HG03460 (cell line): Measurements from ENCODE around the gene SLC38A9.
"Not testable (repeated sequence)": the region's sequence is repeated elsewhere in the genome, so short reads cannot be mapped to it uniquely, and the experiment has no call there.

Experiments
- ATAC-seq: cut with Tn5 transposase; IDR thresholded peaks from one replicate; pipeline ENCODE4 v1.9.1; 2021; ENCODE audit not compliant: unreplicated experiment

SLC38A9 gene

DNA sequence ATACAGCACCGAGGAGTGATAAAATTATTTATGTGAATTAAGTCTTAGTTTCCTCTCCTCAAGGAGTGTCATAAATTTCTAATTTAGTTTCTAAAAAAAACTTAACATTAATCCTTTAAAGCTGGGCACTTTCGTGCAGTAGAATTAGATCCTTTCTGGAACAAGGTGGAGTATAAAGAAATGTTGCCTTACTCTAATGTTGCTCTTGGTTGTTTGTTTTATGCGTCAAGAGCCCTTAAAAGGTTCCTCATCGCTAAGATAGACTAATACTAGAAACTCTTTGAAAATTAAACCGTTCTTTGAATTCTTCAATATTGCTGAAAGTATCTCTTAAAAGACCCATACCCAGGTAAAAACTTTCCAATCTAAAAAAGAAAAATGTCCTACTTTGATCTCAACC is 93.8 kb downstream of the SLC38A9 start:
- no peak for ATAC-seq

DNA sequence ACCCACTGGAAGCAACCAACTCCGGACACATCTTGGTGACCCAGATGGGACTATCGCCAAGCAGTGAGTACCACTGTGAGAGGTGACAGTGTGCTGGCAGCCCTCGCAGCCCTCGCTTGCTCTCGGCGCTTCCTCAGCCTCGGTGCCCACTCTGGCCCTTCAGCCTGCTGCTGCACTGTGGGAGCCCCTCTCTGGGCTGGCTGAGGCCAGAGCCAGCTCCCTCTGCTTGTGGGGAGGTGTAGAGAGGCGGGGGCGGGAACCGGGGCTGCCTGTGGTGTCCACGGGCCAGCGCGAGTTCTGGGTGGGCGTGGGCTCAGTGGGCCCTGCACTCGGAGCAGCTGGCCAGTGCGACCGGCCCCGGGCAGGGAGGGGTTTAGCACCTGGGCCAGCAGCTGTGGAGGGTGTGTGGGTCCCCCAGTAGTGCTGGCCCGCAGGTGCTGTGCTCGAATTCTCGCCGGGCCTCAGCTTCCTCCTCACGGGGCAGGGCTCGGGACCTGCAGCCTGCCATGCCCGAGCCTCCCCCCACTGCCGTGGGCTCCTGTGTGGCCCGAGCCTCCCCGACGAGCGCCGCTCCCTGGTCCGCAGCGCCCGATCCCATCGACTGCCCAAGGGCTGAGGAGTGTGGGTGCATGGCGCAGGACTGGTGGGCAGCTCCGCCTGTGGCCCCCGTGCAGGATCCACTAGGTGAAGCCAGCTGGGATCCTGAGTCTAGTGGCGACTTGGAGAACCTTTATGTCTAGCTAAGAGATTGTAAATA is 98.8 kb downstream of the SLC38A9 start:
- ATAC-seq: no peak

DNA sequence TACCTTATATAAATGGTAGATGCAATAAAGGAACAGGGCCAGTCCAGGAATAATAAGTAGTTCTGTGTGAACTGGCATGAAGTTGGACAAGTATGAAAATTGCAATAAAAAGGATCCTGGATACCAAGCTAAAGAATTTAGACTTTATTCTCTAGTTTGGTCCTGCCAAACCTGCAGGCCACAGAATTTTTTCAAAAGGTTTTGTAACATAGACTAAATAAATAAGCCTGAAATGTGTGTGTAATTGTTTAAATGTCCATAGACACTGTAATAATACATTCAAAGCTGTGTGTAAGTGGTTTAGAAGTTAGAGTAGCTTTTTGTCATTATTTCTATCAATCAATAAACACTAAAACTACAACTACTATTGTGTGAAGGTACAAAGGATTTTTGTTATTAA is 101.6 kb downstream of the SLC38A9 start:
- no peak for ATAC-seq

DNA sequence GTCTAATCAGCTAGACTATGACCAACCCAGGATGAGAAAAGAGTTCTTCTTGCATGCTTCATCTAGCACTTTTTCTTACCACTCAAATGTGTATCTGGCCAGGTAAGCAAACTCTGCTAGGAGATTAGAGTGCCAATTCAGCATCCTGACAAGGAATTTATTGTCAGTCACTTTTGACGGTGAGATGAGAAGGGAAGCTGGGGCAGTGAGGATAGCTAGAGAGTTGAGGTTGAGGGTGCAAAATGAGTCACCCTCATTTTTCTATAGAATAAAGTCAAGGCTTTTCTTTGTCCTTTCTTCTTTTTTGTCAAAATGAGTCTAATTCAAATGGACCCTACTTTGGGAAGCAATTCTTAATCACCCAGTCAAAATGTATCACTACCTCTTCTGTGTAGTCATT is 102.7 kb downstream of the SLC38A9 start:
- no peak for ATAC-seq

DNA sequence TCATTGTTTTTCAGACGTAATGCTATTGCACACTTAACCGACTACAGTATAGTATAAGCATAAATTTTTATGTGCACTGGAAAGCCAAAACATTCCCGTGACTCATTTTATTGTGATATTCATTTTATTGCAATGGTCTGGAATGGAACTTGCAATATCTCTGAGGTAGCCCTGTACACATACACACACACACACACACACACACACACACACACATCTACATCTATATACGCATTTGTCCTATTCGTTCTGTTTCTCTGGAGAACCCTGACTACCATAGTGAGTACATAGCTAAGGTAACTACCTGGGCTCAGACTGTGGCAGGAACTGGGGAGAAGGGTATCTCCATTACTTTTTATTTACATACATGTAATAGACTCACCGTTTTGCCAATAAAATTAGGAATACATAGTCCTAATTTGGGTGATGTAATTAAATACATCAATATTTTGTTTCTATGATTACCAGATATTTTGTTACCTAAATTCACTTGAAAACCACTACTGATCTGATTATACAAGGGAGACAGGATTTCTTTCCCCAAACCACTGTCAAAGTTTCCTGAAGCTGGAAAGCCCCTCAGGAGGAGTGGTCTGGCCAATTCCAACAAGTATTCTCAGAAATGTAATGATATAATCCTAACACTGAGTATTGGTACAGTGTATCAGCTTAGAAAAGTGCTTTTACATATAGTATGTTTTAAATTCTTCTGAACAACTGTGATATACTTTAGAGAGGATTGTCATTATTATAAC is 103.4 kb downstream of the SLC38A9 start:
- ATAC-seq: no peak

DNA sequence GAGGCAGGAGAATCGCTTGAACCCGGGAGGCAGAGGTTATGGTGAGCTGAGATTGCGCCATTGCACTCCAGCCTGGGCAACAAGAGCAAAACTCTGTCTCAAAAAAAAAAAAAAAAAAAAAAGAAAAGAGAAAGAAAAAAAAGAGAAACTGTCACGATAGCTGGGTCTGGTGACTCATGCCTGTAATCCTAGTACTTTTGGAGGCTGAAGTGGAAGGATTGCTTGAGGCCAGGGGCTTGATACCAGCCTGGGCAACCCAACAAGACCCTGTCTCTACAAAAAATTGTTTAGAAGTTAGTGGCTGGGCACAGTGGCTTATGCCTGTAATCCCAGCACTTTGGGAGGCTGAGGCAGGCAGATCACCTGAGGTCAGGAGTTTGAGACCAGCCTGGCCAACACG is 104.8 kb downstream of the SLC38A9 start:
- ATAC-seq: not testable (repeated sequence)

DNA sequence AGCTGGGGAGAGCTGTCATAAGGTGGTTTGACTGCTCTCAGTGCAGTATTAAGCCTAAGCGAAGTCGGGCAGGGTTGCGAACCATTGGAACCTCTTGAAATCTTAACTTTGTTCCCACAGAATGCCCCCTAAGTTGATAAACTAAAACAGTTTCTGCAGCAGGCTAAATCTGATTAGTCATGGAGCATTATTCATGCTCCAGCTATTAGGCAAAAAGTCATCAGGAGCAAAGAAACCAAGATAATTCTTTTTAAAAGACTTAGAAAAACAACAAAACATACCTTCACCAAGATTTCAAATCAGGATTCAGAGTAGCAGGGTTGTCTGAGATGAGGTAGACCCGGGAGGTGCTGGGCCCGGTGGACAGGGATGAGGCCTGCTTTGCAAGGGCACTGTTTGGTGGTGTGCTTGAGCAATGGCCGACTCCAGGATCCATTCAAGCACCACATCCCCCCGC is 107.5 kb downstream of the SLC38A9 start:
- ATAC-seq: no peak

DNA sequence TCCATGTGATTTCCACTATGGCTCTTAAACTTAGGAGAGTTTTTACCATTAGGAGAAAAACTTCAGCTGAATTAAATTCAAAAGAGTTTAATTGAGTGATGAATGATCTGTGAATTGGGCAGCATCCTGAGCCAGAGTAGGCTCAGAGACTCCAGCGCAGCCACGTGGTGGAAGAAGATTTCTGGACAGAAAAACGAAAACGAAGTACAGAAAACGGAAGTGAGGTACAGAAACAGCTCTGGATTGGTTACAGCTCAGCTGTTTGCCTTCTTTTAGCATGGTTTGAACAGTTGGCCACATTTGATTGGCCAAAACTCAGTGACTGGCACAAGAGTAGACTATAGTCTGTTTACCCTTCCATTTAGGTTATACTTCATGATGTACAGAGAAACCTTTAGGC is 108.2 kb downstream of the SLC38A9 start:
- no peak for ATAC-seq

DNA sequence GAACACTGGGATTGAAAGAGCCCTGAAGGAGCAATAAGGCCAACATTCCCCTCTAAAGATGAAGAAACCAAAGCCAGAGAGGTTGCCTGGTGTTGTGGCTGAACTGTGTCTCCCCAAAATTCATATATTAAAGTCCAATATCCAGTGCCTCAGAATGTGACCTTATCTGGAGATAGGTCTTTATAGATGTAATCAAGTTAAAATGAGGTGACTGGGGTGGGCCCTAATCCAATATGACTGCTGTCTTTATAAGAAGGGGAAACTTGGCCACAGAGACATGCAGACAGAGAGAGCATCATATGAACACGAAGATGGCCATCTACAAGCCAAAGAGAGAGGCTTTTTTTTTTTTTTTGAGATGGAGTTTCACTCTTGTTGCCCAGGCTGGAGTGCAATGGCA is 110.5 kb downstream of the SLC38A9 start:
- ATAC-seq: no peak

DNA sequence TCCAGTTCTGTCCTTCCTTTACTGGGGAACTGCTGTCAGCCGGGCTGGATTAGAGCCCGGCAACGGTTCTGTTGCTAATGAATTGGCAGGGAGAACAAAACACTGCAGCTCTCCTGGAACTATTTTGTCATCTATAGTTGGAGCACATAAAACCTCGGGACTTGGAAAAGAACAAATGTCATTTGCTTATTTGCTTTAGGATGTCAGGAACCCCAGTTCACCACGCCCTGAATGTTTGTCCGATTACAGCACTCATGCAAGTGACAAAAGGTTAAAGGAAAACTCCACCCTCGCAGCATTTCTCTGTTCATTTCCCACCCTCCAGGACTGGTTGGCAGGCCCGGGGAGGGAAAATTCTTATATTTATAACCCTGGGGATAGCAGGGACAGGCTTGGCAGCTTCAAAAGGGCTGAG is 110.9 kb downstream of the SLC38A9 start:
- no peak for ATAC-seq

DNA sequence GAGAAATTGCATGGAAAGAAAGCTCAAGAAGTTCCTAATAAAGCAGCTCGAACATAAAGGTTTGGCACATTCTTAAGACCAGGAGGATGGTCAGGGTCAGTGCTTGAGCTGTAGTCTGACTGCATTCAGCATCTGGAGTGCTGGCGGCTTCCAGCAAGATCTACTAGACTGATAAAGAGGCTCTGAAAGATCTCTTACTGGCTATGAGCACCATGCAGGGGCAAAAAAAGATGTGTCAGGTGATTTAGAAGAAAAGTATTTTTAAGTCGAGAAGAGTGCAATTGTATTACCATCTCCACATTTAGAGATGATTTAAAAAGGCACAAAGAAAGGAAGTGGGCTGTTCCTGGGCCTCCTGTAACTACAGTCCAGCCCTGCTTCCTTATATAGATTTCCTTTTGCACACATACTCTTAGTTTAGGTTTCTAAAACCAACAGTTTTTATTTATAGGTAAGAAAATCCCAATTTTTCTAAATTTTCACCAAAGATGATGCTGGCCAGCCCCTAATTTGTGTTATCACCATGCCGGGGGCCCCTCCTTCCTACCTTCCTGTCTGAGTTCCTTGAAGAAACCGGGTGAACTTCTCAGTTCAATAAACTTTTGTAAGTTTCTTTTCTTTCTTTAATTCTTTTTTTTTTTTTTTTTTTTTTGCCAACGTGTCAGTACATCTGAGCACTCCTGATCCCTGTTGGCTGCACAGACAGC is 111.5 kb downstream of the SLC38A9 start:
- ATAC-seq: peak; percentile 59

DNA sequence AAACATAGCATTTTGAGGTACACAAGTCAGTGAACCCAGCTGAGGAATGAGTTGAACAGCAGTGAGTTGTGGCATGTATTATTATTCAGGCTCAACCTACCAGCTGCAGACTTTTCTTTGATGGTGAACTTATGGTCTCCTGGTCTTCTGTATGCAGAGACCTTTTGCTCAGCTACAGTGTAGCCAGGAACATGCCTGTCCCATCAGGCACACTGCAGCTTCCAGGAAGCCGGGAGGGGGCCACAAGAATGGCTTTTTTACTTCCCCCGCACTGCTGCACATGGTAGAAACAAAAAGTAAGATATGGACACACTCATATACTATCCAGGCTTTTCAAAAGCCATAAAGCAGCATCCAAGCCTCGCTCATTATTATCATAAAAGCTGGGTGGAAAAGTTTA is 112.0 kb downstream of the SLC38A9 start:
- ATAC-seq: no peak

DNA sequence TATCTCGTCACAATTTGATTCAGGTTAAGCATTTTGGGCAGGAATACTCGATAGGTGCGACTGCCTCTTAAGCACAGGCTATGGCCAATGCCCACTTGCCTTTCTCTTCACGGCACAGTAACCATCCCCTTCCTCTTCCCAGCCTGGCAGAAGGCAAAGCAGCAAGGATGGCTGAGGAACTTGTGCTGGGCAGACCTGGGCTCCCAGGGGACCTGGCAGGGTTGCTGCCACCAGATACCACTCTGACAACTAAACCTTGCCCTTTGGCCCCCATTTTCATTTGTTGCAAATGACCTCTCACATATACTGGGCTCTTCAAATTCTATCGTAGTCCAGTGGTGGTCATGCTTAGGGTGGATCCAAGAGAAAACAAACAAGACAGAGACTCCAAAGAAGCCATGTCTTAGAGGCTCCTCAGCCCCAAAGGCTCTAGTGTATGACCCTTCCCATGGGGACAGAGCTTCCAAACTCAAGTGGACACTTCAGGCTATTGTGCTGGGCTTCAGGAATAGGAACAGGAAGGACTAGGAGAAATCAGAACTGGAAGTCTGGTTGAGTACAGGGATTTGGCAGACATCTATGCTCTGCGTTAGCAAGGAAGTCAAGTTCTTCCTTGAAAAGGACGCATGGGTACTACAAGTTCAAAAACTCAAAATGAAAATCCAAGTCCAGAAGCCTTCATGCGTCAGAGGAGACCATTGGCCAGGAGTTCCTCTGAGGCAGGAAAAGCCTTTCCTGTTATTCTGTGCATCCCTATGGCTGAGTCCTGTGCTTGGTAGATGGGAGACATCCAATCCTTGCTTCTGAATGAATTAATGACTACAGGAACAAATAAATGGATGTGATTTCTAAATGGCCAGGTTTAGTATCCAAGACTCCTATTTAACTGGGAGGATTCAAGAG is 112.7 kb downstream of the SLC38A9 start:
- no peak for ATAC-seq

DNA sequence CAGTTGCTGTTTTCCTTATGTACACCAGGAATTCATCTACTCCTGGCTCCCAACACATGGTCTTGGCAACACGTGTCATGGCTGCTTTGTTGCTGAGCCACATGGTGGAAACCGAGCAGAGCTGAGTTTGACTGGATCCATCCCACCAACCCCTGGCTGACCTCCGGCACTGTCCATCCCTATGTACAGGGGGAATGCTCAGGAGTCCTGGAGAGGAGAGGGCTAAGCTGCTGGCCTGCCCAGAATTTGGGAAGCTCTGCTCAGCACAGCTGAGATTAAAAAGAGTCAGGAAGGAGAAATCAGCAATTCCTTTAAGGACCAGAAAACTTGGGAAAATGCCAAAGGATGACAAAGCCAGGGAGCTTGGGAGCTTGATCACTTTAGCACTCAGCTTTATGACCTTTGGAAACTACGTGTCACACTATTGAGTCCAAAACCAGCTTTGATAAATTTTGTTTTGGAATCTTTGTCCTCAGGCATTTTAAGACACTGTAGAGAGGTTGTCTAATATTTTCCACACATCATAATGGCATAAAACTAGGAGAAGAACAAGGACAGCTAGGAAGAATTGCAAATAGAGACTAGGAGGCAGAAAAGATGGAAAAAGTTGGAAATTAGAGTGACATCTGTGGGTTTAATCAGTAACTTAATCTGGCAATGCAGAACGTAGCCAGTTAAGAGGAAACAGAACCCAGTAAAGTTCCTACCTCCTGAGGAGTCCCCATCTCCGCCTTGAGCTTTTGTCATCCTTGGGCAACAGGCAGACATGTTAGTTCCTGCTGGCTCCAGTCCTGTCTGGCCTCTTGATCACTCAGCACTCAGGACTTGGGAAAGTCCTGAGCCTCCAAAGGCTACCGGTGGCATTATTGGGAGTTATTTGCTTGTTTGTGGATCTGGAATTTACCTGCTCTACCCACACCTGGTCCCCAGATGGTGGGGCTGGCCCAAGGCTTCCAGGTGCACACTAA is 114.8 kb downstream of the SLC38A9 start:
- ATAC-seq: no peak

DNA sequence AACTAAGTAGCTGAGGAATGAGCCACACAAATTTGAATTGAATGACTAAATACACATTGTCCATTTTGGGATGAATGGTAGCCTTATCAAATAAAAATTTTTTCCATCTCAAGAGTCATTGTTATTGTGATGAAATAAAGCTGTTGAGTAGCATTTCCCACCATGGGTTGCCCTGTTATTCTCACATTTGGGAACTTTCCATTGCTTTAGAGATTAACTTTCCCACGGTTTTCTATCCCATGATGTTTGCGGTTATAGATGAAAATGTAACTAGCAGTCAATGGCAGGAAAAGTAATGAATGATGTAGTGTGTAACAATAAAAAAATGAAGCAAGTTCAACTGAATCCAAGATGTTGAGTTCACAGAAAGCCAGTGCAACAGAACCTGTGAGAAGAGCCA is 117.5 kb downstream of the SLC38A9 start:
- ATAC-seq: no peak

DNA sequence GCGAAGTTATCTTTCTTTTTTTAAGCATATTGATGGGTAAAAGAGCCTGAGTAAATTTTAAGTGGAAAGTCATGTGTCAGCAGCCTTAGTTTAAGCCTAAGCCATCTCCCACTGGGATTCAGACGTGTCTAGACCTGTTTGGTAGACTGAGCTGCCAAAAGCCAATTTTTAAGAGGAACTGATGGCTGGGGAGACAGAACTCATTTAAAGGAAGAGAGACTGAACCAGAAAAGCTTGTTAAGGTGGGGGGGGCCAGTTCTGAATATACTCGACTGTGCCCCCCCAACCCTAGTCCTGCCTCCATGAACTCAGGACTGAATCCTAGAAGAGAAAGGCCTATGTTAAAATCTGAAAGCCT is 119.0 kb downstream of the SLC38A9 start:
- ATAC-seq: no peak

DNA sequence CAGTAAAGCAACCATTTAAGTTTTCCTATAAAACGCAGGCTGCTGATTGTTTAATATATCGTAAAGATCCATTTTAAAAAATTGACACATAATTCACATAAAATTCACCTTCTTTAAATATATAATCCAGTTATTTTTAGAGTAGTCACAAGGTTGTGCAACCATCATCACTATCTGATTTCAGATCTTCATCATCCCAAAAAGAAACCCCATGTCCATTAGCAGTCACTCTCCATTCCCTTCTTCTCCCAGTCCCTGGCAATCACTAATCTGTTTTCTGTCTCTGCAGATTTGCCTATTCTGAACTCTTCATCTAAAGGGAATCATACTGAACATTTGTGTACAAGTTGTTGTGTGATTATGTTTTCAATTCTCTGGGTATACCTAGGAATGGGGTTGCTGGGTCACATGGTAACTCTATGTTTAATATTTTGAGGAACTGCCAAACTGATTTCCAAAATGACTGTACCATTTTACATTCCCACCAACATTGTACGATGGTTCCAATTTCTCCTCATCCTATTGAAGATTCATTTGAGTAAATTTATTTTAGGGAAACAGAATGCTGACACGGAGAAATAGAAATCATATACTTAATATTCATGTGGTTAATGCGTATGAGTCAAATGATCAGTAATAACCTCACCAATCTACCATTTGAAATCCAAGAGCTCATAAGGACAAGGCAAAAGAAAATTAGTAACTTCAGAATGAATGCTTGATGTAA is 119.6 kb downstream of the SLC38A9 start:
- ATAC-seq: no peak

DNA sequence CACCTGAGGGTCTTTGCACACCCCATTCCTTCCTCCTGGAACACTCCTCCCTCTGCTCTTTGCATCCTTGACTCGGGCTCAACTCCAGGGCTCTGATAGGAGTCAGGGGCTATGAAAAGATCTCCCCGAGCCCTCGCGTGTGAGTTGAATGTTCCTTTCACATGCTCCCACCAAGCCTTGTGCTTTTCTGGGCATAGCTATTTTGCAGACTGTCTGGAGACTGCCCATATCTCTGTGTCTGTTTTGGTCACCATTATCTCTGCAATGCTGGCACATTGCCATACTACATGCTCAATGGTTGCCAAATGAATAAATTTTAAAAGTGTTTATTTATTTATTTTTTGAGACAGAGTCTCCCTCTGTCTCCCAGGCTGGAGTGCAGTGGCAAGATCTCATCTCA is 120.4 kb downstream of the SLC38A9 start:
- no peak for ATAC-seq

DNA sequence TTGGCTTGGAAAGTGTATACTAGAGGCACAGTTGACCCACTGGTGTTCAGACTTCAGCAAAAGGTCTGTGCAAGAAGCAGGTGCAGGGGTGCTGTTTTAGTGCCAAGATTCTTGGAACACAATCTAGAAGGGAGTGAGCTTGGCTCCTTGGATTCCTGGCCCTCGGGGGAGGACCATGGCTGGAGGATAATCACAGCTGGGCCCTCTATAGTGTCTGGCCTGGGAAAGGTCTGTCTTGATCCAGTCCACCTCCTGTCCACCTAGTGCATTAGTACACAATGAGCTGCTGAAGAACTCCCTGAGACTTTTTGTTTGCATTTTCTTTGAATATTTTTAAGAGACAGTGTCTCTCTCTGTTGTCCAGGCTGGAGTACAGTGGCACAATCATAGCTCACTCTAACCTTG is 126.9 kb downstream of the SLC38A9 start:
- ATAC-seq: no peak
